Uterus (tissue), 4 donors: ENCODE data around the gene KCNJ15. TPM values are rescaled to one million over a fixed set of nuclear protein-coding genes. Genes with fewer than 3 reads are reported as not detected.
"Not testable (repeated sequence)": the region's sequence is repeated elsewhere in the genome, so short reads cannot be mapped to it uniquely, and the experiment has no call there.

Experiments
- DNase-seq, 2 donors: peaks; one replicate each; pipeline ENCODE4 v3.0.0-alpha.2; 2019 to 2020
- H3K27ac ChIP-seq, 2 donors: fragments of 200-600 bp; sonication (generic); 1 replicate in 1 of 2; 2 replicates in 1 of 2; pipeline ENCODE4 v1.5.1; 2016 to 2018
- H3K27me3 ChIP-seq, 2 donors: fragments of 200-600 bp; sonication (generic); one replicate each; pipeline ENCODE4 v1.5.1; 2018 to 2019; ENCODE audit warnings: control low read depth in 1 of 2
- H3K36me3 ChIP-seq, 2 donors: fragments of 200-600 bp; sonication (generic); one replicate each; pipeline ENCODE4 v1.5.1; 2019; ENCODE audit warnings: control low read depth in 1 of 2
- H3K4me1 ChIP-seq, 2 donors: fragments of 200-600 bp; sonication (generic); one replicate each; pipeline ENCODE4 v1.5.1; 2018 to 2019; ENCODE audit warnings: control low read depth in 1 of 2
- H3K4me3 ChIP-seq, 2 donors: fragments of 200-600 bp; sonication (generic); 1 replicate in 1 of 2; 2 replicates in 1 of 2; pipeline ENCODE4 v1.5.1; 2018 to 2019; ENCODE audit warnings: mild to moderate bottlenecking in 1 of 2
- H3K9me3 ChIP-seq, 2 donors: fragments of 200-600 bp; sonication (generic); one replicate each; pipeline ENCODE4 v1.5.1; 2019; ENCODE audit warnings: control low read depth in 1 of 2
- CTCF ChIP-seq, 4 experiments: fragments of 200-600 bp in 2 of 4; fragments of 450-650 bp in 2 of 4; sonication (generic) in 2 of 4; IDR thresholded peaks; one replicate each; pipeline ENCODE4 v1.5.1; 2016 to 2019; ENCODE audit warnings: antibody characterized with exemption in 4 of 4, mild to moderate bottlenecking in 2 of 4, moderate library complexity in 1 of 4
- POLR2A ChIP-seq, 2 donors: fragments of 450-650 bp; IDR thresholded peaks; one replicate each; pipeline ENCODE4 v1.6.1; 2016; ENCODE audit warnings: antibody characterized with exemption in 2 of 2, mild to moderate bottlenecking in 1 of 2, moderate library complexity in 1 of 2
- intact Hi-C: fragments of 100-400 bp; cut with DNase I; formaldehyde crosslinking; loops from one replicate; pipeline ENCODE4 v1.15.1; 2023; ENCODE audit warnings: low total_unique reads
- total RNA-seq, 4 donors: library from RNA; depleted of rRNA in 3 of 4; stranded (reverse); fragments of >200 nt in 3 of 4; gene quantifications; one replicate each; pipeline versions ENCODE4 v1.1.0 to v1.2.4, GENCODE V29; 2014 to 2023
- donor health status: DM: yes; HTN: yes; CAD: no.

KCNJ15 gene
- total RNA-seq, 4 donors from 2014 or later = 0.21 to 1.1 (median 0.28) TPM

GRCh38 chr21:38228537-38228936, 28.3 kb upstream of the KCNJ15 start:
- Histone ChIP-seq H3K27me3 (no peaks in the 10 kb centered on the region), H3K4me3 (no peak overlapping the region), H3K9me3 (peaks cover 0 to 23% of the 10 kb centered on the region in 2 donors), H3K4me1 (no peaks in the 10 kb centered on the region), H3K27ac (no peak overlapping the region), H3K36me3 (no peaks in the 10 kb centered on the region)
- no peak for DNase-seq
- intact Hi-C loops = no loop called here
- TF ChIP-seq POLR2A (IDR thresholded peaks at IDR 0.05) (no peak), CTCF (IDR thresholded peaks at IDR 0.05) (no peak)

DNA sequence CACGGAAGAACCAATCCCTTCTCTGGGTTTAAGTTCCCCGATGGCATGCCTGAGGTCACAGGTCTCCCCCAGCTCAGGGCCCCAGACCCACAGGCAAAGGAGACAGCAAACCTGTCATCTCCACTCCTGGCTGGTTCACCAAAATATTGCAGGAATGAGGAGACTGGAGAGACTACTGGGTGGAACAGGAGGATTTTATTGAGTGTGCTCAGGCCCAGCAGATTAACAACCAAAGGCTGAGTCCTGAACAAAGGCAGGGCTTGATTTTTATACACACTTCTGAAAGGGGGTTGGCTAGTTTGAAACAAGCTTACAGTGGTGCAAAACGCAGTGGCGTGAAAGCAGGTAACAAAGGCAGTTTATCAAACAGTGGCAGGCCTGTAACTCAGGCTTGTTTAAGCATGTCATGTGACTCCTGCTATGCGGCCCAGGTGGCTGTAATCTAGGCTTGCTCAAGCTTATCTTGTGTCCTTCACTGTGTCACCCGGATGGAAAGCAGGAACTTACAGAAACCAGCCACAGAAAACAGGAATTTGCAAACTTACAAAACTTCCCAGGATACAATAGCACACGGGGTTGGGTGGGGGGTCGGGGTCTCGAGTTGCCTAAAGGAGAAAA, 27.4 kb upstream of the KCNJ15 start:
- H3K27me3 ChIP-seq = no peaks in the 10 kb centered on the region
- H3K27ac ChIP-seq = no peak overlapping the region
- H3K9me3 ChIP-seq = peaks cover 0 to 15% of the 10 kb centered on the region in 2 donors
- TF ChIP-seq CTCF (IDR thresholded peaks at IDR 0.05) = no peak
- TF ChIP-seq POLR2A (IDR thresholded peaks at IDR 0.05) = no peak
- no peak overlapping the region for H3K4me3 ChIP-seq
- no peaks in the 10 kb centered on the region for H3K36me3 ChIP-seq
- H3K4me1 ChIP-seq = no peaks in the 10 kb centered on the region
- intact Hi-C loops = no loop called here
- DNase-seq = no peak

DNA sequence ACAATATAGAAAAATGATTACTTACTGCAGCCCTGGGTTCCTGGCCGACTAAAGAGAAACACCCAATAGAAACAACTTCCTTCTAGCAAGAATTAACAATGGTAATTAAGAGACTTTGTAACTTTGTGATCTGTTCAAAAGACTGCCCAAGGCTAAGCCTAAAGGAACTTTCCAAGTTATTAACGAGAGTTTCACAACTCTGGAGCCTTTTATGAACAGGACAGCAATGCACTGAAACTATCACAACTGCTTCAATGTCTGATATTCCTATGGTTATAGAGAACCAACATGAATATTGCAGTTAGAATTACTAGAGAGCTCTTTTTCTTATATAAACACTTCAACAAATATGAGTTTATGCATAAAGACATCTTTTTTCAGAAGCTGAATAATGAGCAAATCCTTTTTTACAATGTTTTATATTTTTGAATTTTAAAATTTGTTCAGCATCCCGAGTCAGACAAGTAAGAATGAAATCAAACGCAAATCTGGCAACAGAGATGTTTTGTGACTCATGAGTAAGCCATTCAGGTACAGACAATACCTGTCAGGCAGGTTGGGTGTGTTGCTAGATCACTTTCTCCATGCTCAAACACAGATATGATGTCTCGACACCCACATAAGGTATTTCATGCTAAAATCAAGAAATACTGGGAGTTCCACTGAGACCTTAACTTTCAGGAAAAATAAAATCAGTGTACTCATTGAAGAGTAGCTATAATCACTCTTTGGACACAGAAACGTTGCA, 22.2 kb upstream of the KCNJ15 start:
- no peaks in the 10 kb centered on the region for H3K27me3 ChIP-seq
- no peak overlapping the region for H3K4me3 ChIP-seq
- DNase-seq = no peak
- no peak overlapping the region for H3K27ac ChIP-seq
- no peaks in the 10 kb centered on the region for H3K4me1 ChIP-seq
- no peaks in the 10 kb centered on the region for H3K36me3 ChIP-seq
- TF ChIP-seq CTCF (IDR thresholded peaks at IDR 0.05) (no peak), POLR2A (IDR thresholded peaks at IDR 0.05) (no peak)
- H3K9me3 ChIP-seq = peaks cover 0 to 2% of the 10 kb centered on the region in 2 donors
- intact Hi-C loops = no loop called here

- H3K4me3 ChIP-seq, H3K27ac ChIP-seq, H3K4me1 ChIP-seq, H3K36me3 ChIP-seq, intact Hi-C loops, DNase-seq, H3K9me3 ChIP-seq, H3K27me3 ChIP-seq: not testable (repeated sequence)
Measured at GRCh38 chr21:38235251-38235650, 21.5 kb upstream of the KCNJ15 start.

GRCh38 chr21:38236232-38236631, 20.6 kb upstream of the KCNJ15 start:
- Histone ChIP-seq H3K27me3 (no peaks in the 10 kb centered on the region), H3K4me1 (no peaks in the 10 kb centered on the region), H3K9me3 (no peaks in the 10 kb centered on the region), H3K36me3 (no peaks in the 10 kb centered on the region), H3K4me3 (no peak overlapping the region), H3K27ac (no peak overlapping the region)
- intact Hi-C loops = no loop called here
- no peak for TF ChIP-seq CTCF (IDR thresholded peaks at IDR 0.05)
- TF ChIP-seq POLR2A (IDR thresholded peaks at IDR 0.05) = no peak
- no peak for DNase-seq
